Esophagus squamous epithelium (tissue), 4 donors: ENCODE measurements around the gene OR6C70.

Source experiments
- CTCF ChIP-seq, 6 experiments: fragments of 450-650 bp in 4 of 6; fragments of 200-600 bp in 2 of 6; sonication (generic) in 2 of 6; IDR thresholded peaks; one replicate each; pipeline ENCODE4 v1.5.1; 2016 to 2019; ENCODE audit warnings: antibody characterized with exemption in 6 of 6, mild to moderate bottlenecking in 4 of 6, moderate library complexity in 4 of 6
- POLR2A ChIP-seq, 4 donors: fragments of 450-650 bp; IDR thresholded peaks; one replicate each; pipeline ENCODE4 v1.6.1; 2017; ENCODE audit warnings: antibody characterized with exemption in 4 of 4, mild to moderate bottlenecking in 4 of 4, moderate library complexity in 3 of 4

GRCh38 chr12:55499231-55499630, 29.3 kb upstream of the OR6C70 start:
- TF ChIP-seq CTCF (IDR thresholded peaks at IDR 0.05) (no peak), POLR2A (IDR thresholded peaks at IDR 0.05) (no peak)
